IMR-90 (cell line): ENCODE data around the gene PLPP1. TPM values are rescaled to one million over a fixed set of nuclear protein-coding genes. Genes with fewer than 3 reads are reported as not detected.

Source experiments
- ATAC-seq: fragments of 200-7000 bp; cut with Tn5 transposase; 2 replicates; pipeline ENCODE4 v1.9.1; 2020; ENCODE audit warnings: low read depth, mild to moderate bottlenecking, moderate library complexity
- BruUV-seq: library from RNA; stranded (reverse); fragments of 400-500 nt; replicated peaks from 2 replicates; lab custom pipeline; 2021; lab: Mats Ljungman, UMichigan
- CTCF ChIA-PET: fragments of 300-600 bp; formaldehyde crosslinking; extraction: SDS; loops from one replicate; lab custom pipeline; 2021; ENCODE audit warnings: antibody characterized with exemption; lab: Yijun Ruan, JAX
- POLR2A ChIA-PET: fragments of 300-600 bp; sonication (Branson Sonifier 250); formaldehyde crosslinking; loops from one replicate; lab custom pipeline; 2022; ENCODE audit warnings: antibody characterized with exemption; ENCODE audit not compliant: unreplicated experiment; lab: Charles Lee
- DNase-seq: peaks from one replicate; pipeline ENCODE4 v3.0.0; 2013
- H2AFZ ChIP-seq: replicated peaks from 2 replicates; pipeline ENCODE3; 2013; ENCODE audit warnings: low read length, mild to moderate bottlenecking; ENCODE audit not compliant: poor library complexity
- H2AK5ac ChIP-seq: 2 replicates; pipeline ENCODE4 v1.6.1; 2013; ENCODE audit warnings: low read depth, low read length, inconsistent platforms
- H2AK9ac ChIP-seq: replicated peaks from 2 replicates; pipeline ENCODE3; 2013; ENCODE audit warnings: mild to moderate bottlenecking, low read depth, low read length, moderate library complexity; ENCODE audit not compliant: poor library complexity
- H2BK120ac ChIP-seq: 2 replicates; pipeline ENCODE4 v1.6.1; 2013; ENCODE audit warnings: low read depth, low read length, inconsistent platforms
- H2BK15ac ChIP-seq: 3 replicates; pipeline ENCODE4 v1.6.1; 2013; ENCODE audit warnings: low read depth, low read length, inconsistent platforms
- H2BK20ac ChIP-seq: 2 replicates; pipeline ENCODE4 v1.6.1; 2013; ENCODE audit warnings: low read depth, mild to moderate bottlenecking, inconsistent platforms, low read length, moderate library complexity
- H2BK5ac ChIP-seq: 2 replicates; pipeline ENCODE4 v1.6.1; 2013; ENCODE audit warnings: mild to moderate bottlenecking, low read depth, low read length, inconsistent platforms; ENCODE audit not compliant: poor library complexity, severe bottlenecking
- H3K14ac ChIP-seq: replicated peaks from 2 replicates; pipeline ENCODE4 v1.6.1; 2013; ENCODE audit warnings: low read depth, low read length, inconsistent platforms
- H3K18ac ChIP-seq: 2 replicates; pipeline ENCODE4 v1.6.1; 2013; ENCODE audit warnings: low read depth, low read length, control low read depth
- H3K23ac ChIP-seq: 2 replicates; pipeline ENCODE4 v1.6.1; 2013; ENCODE audit warnings: low read depth, low read length, inconsistent platforms
- H3K27ac ChIP-seq: 2 replicates; pipeline ENCODE4 v1.5.1; 2013; ENCODE audit warnings: mild to moderate bottlenecking, control low read depth, low read length; ENCODE audit not compliant: insufficient read depth
- H3K27me3 ChIP-seq: 2 replicates; pipeline ENCODE4 v1.6.1; 2013; ENCODE audit warnings: low read length; ENCODE audit not compliant: control insufficient read depth, insufficient read depth
- H3K36me3 ChIP-seq: 2 replicates; pipeline ENCODE4 v1.6.1; 2013; ENCODE audit warnings: low read length, mixed read lengths; ENCODE audit not compliant: control insufficient read depth, insufficient read depth
- H3K4ac ChIP-seq: 2 replicates; pipeline ENCODE4 v1.6.1; 2013; ENCODE audit warnings: low read depth, low read length, inconsistent platforms
- H3K4me1 ChIP-seq: 2 replicates; pipeline ENCODE4 v1.6.1; 2013; ENCODE audit warnings: low read length, mixed read lengths; ENCODE audit not compliant: control insufficient read depth, insufficient read depth
- H3K4me2 ChIP-seq: 2 replicates; pipeline ENCODE4 v1.6.1; 2013; ENCODE audit warnings: low read depth, mild to moderate bottlenecking, control low read depth, low read length, moderate library complexity
- H3K4me3 ChIP-seq: 2 replicates; pipeline ENCODE4 v1.5.1; 2013; ENCODE audit warnings: low read depth, mild to moderate bottlenecking, control low read depth, low read length, moderate library complexity; ENCODE audit not compliant: insufficient read depth
- H3K56ac ChIP-seq: 2 replicates; pipeline ENCODE4 v1.6.1; 2013; ENCODE audit warnings: low read length, inconsistent platforms; ENCODE audit not compliant: insufficient read depth; ENCODE audit errors: extremely low read depth
- H3K79me1 ChIP-seq, 2 experiments: 2 replicates each; pipeline ENCODE4 v1.6.1; 2013; ENCODE audit warnings: low read length in 2 of 2, inconsistent platforms in 1 of 2, low read depth in 1 of 2
- H3K9ac ChIP-seq: 2 replicates; pipeline ENCODE4 v1.6.1; 2013; ENCODE audit warnings: low read depth, low read length, control low read depth
- H3K9me1 ChIP-seq: 2 replicates; pipeline ENCODE4 v1.6.1; 2013; ENCODE audit warnings: low read length, inconsistent platforms; ENCODE audit not compliant: insufficient read depth
- H3K9me3 ChIP-seq: 2 replicates; pipeline ENCODE4 v1.6.1; 2013; ENCODE audit warnings: low read length; ENCODE audit not compliant: control insufficient read depth, insufficient read depth
- H4K20me1 ChIP-seq: 2 replicates; pipeline ENCODE4 v1.6.1; 2013; ENCODE audit warnings: low read length, inconsistent platforms; ENCODE audit not compliant: insufficient read depth
- H4K5ac ChIP-seq: 2 replicates; pipeline ENCODE4 v1.6.1; 2013; ENCODE audit warnings: mild to moderate bottlenecking, low read depth, low read length, control low read depth
- H4K8ac ChIP-seq, 2 experiments: 2 replicates each; pipeline ENCODE4 v1.6.1; 2013; ENCODE audit warnings: low read depth in 2 of 2, low read length in 2 of 2, control low read depth in 1 of 2, inconsistent platforms in 1 of 2
- H4K91ac ChIP-seq: 2 replicates; pipeline ENCODE4 v1.6.1; 2013; ENCODE audit warnings: low read depth, low read length, inconsistent platforms; ENCODE audit not compliant: insufficient read depth
- MAZ ChIP-seq: IDR thresholded peaks from 2 replicates; pipeline ENCODE4 v1.6.1; 2012; ENCODE audit warnings: low read depth, mild to moderate bottlenecking, low read length, improper control_type of control experiment, moderate library complexity, borderline replicate concordance
- MXI1 ChIP-seq: IDR thresholded peaks from 2 replicates; pipeline ENCODE4 v1.6.1; 2012; ENCODE audit warnings: low read depth, mild to moderate bottlenecking, low read length, moderate library complexity, borderline replicate concordance
- POLR2A ChIP-seq: IDR thresholded peaks from 2 replicates; pipeline ENCODE4 v1.6.1; 2012; ENCODE audit warnings: mild to moderate bottlenecking, low read depth, low read length
- WGBS, 2 experiments: methylation state at CpG; one replicate each; pipeline versions ENCODE4 v1.1.5 to v1.1.7; 2013; ENCODE audit warnings: missing lambda C conversion rate in 2 of 2; ENCODE audit not compliant: insufficient read length in 1 of 2; ENCODE audit errors: extremely low coverage in 2 of 2; 5-methylcytosine and 5-hydroxymethylcytosine counted together
- dilution Hi-C: fragments of 300-500 bp; cut with HindIII; formaldehyde crosslinking; loops from one replicate; pipeline ENCODE4 v1.14.3; 2018; ENCODE audit warnings: low sequenced_read_pairs; ENCODE audit not compliant: unreplicated experiment
- in situ Hi-C: fragments of 300-500 bp; cut with MboI; formaldehyde crosslinking; loops from 3 replicates; pipeline ENCODE4 v1.14.3; 2019; ENCODE audit warnings: low sequenced_read_pairs, inconsistent platforms, mixed read lengths
- intact Hi-C: fragments of 100-400 bp; cut with micrococcal nuclease; formaldehyde crosslinking; loops from 2 replicates; pipeline ENCODE4 v1.10.0; 2022
- polyA plus RNA-seq, 3 experiments: library from polyadenylated mRNA; depleted of rRNA; stranded (reverse); fragments of >200 nt; gene quantifications; 2 replicates each; pipeline ENCODE4 v1.2.3, GENCODE V29; 2012; ENCODE audit warnings: low replicate concordance in 1 of 3
- total RNA-seq: library from RNA; depleted of rRNA; stranded (reverse); fragments of >200 nt; gene quantifications from 2 replicates; pipeline ENCODE4 v1.2.3, GENCODE V29; 2012
- TF ChIP-seq, protein P1 (sequence below): fragments of 150-350 bp; IDR thresholded peaks from 2 replicates; pipeline ENCODE4 v1.6.1; 2017; ENCODE audit warnings: mild to moderate bottlenecking, antibody characterized with exemption, low read length, low read depth

Gene PLPP1
- total and polyA plus RNA-seq, 2 of the 4 experiments (the other 2 are of a cell fraction), result 19.2 to 21.3 TPM

DNA sequence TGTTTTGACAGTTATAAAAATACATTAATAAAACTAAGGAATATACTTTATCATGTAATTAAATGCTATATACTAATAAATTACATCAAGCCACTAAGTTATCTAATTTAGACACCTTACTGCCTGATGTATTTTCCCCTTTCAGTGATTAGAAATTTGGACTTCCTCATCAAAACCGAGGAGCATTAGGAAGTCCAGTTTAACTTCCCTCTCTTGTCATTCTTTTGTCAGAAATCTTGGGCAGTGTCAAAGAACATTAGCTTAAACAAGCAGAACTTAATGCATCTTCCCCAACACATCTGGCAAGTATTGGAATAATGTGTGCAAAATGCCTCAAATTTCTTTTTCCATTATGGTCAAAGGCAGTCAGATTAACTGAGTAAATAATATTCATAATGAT is 81.6 kb downstream of the PLPP1 start:
- Histone ChIP-seq H2BK120ac (no peak overlapping the region), H4K20me1 (peaks cover 3% of the 10 kb centered on the region; the same call in 1 of the 2 replicates), H3K9me3 (no peaks in the 10 kb centered on the region), H3K4ac (no peak overlapping the region), H3K18ac (no peak overlapping the region), H3K79me1 (peaks cover 3 to 8% of the 10 kb centered on the region in 2 experiments; a peak in 2 of 4 replicates), H3K27ac (no peak overlapping the region), H4K91ac (no peak overlapping the region), H3K9me1 (no peaks in the 10 kb centered on the region), H2BK5ac (no peak overlapping the region), H4K8ac (no peak overlapping the region), H2AFZ (no peak overlapping the region), H3K56ac (no peak overlapping the region), H2AK5ac (no peak overlapping the region), H3K4me2 (no peak overlapping the region), H3K4me3 (no peak overlapping the region), H4K5ac (no peak overlapping the region), H2AK9ac (no peak overlapping the region), H2BK20ac (no peak overlapping the region), H3K27me3 (no peaks in the 10 kb centered on the region), H2BK15ac (no peak overlapping the region), H3K14ac (no peak overlapping the region), H3K23ac (no peak overlapping the region), H3K9ac (no peak overlapping the region), H3K36me3 (no peaks in the 10 kb centered on the region), H3K4me1 (peaks cover 3% of the 10 kb centered on the region; the same call in 1 of the 2 replicates)
- no CpG with 5 or more reads among the region's 1 CpG for WGBS, 2 experiments
- POLR2A ChIA-PET, result no interaction called here
- dilution Hi-C loops (no loop called here), intact Hi-C loops (no loop called here), in situ Hi-C loops (no loop called here)
- CTCF ChIA-PET, result interaction anchor here (1.1 kb wide), 1 partner anchor 14 kb away, joined by 4 read pairs; no protein-coding TSS in a partner anchor
- DNase-seq (no peak), ATAC-seq (no peak)
- TF ChIP-seq MAZ, result no peak
- no peak for TF ChIP-seq POLR2A
- no peak for TF ChIP-seq MXI1
- TF ChIP-seq, protein P1, sequence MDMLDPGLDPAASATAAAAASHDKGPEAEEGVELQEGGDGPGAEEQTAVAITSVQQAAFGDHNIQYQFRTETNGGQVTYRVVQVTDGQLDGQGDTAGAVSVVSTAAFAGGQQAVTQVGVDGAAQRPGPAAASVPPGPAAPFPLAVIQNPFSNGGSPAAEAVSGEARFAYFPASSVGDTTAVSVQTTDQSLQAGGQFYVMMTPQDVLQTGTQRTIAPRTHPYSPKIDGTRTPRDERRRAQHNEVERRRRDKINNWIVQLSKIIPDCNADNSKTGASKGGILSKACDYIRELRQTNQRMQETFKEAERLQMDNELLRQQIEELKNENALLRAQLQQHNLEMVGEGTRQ, result no peak
- BruUV-seq, result no TSS peak
